GM11168 (cell line): ENCODE data around the gene SSUH2.

ENCODE experiments used
- in situ Hi-C: fragments of 300-500 bp; cut with MboI; formaldehyde crosslinking; loops from one replicate; pipeline ENCODE4 v1.12.0; 2022; ENCODE audit warnings: low sequenced_read_pairs; ENCODE audit not compliant: unreplicated experiment

The SSUH2 gene

DNA sequence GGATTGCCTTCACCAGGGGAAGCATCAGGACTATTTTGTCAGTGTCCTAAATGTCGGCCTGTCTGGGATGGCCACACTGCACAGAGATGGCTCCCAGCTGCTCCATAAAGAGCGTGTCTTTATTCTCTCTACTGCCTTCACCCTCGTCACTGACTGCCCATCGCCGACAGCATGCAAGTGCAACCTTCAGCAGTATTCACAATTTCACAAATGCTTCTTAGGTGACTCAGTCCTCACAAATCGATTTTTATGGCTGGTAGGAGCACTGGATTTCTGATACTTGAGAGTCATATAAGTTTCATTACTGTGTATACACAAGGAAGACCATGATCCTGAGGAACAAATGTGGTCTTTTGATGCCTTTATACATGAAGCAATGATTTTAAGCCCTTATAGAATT lies 1.1 kb upstream of the SSUH2 start:
- in situ Hi-C loops: no loop called here

DNA sequence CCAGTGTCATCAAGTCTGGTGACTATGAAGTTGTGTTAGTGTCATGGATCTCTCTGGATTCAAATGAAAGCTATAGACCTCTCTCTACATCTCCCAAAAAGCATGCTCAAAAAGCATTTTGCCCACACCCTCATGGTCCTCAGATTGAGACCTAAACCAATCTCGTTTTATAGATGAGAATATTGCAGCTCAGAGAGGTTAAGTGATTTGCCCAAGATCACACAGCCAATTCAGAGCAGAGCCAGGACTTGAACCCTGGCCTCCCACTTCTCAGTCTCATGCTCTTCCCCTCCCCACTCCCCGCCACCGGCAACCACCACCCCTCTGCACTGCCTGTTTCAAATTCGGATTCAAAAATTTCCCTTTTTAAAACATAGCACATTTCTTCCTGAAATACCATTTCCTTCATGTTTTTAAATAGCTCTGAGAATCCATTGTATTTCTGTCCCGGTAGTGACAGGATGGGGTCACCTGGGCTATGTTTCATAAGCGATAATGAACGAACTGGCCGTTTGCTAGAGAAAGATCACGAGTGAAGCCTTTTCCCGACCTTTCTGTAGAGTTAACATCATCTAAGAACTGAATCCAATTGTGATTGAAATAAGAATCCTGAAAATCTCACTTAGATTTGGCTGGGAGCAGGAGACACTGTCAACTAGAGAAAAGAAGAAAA lies 769 bp downstream of the SSUH2 start:
- in situ Hi-C loops: no loop called here

DNA sequence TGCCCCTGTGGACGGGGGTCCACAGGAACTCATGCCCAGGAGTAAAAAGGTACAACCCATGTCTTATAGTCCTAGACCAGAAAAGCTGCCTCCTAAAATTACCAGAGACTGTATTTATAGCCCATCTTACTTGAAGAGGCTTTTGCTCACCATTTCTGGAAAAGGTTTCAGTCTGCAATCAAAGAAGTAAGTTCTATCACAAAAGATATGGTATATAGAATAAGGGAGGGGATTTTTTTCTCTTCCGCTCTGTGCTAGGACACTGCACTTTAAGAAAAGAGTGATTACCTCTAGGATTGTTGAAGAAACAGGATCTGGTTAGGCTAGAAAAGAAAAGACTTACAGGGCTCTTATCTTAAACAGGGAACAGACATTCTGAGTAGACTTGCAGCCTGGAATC lies 2.6 kb downstream of the SSUH2 start:
- in situ Hi-C loops: no loop called here

DNA sequence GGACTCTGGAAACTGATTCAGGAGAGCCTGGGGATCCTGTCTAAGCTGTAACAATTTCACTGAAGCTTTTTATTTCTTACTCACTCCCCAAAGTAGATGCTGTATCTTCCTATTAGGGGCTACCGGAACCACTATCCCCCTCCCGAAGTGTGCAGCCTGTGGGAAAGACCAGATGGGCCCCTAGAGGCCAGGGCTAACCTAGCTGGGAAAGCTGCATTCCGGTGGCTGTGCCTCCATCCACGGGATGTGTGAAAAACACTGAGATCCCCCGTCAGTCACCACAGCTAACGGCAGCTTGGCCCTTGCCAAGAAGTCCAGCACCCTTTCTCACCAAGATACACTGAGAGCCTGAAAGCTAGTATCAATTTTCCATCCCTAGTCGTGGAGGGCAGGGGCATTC lies 3.1 kb downstream of the SSUH2 start:
- in situ Hi-C loops: no loop called here

DNA sequence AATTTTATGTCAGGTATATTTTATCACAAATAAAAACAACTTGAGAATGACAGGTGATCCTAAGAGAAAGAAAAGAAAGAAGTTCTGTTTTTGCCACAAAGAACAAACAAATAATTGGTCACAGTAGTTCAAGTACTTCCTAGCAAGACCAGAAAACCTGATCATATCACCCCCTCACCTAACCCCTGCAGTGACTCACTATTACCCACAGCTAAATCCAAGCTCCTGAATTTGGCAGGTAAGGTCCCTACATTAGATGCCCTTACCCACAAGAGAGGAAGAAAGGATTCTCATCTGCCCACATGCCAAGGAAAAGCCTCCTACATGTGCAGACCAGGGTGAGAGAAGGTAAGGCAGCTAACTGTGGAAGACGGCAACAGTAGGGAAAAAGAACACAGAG lies 4.4 kb downstream of the SSUH2 start:
- in situ Hi-C loops: no loop called here

DNA sequence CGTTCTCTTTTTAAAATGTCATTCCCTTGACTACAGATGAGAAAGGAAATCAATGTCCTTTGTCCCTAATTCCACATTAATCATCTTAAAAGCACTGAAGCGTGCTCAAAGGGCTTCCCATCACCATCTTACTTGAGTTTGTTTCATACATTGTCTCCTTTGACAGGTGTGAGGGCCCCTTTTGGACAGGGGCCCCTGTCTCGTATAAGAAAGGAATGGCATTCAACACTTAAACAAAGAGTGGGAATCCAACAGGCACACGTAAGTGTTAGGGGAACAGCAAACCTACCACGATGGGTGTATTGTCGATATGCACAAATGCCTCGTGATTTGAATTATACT lies 5.0 kb downstream of the SSUH2 start:
- in situ Hi-C loops: no loop called here

DNA sequence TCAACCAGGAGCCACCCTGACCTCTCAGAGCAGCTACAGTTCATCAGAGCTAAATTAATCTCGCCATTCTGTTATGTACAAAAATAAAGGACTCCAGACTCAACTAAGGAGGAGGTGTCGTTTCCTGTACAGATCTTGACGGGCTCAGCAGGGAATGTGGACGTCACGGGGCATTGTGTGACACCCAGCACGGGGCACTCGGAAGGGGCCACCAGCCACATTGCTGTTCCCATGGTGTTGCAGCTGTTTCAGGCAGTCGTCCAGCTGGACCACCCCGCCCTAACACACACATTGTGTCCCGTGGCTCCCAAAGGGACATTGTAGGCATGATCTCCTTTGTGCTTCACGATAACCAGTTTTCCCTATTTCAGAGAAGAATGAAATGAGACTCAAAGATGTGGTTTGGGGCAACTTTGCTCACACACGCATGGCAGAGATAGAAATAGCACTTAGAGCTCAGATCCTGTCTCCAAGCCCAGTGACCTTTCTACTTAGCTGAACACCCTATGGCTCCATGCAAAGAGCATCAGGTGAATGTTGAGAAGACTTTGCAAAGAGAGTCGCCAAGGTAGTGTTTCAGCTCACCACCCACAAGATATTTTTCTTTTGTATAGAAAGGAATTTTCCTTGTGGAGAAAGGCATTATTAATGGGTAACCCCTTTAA lies 5.5 kb downstream of the SSUH2 start:
- in situ Hi-C loops: no loop called here

DNA sequence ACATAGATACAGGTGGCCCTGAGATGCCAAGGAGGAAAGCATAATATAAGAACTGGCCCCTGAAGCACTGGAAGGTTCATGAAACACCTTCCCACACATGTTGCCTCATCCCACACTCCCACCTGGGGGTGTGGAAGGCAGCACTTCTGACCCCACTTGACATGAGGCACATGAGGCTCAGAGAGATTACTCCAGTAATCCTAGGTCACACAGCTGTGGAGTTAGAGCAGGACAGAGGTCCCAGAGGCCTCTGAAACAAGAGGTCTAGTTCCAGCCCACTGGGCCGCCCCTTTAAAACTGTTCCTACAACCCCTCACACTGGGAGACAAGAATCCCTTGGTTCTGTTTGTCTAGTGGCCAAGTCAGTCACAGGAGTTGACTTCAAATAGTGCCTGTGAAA lies 7.2 kb downstream of the SSUH2 start:
- in situ Hi-C loops: no loop called here

DNA sequence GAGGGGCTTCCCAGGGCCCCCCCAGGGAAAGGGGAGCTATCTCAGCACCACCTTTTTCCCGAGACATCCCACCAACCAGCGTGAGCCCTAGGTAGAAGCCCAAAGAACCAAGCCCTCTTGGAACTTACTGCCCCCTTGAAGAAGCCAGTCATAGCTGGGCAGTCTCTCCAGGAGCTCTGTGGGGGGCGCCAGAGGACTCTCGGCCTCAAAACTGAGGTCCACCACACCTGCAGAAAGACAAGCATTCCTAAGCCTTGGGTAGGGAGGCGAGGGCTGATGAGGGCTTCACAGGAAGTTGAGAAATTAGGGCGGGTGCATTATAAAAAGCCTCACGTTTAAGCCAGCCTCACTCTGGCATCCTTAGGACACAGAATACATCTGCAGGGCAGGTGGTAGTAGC lies 9.0 kb downstream of the SSUH2 start:
- in situ Hi-C loops: no loop called here

DNA sequence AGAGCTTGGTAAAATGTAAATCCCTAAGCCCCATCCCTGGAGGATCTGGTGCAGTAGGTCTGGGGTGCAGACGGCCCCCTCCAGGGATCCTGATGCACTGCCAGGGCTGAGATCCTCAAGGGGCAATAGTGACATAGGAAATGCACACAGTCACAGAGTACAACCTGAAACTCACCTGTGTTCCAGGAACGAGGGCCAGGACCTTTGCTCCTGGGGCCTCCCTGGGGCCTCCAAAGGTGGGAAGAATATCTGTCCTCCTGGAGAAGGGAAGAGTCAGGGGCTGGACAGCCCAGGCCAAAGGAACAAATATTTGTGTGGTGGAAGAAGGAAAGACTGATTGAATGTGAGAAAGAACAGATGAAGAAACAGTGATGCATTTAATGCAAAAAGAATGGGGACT lies 9.5 kb downstream of the SSUH2 start:
- in situ Hi-C loops: no loop called here

DNA sequence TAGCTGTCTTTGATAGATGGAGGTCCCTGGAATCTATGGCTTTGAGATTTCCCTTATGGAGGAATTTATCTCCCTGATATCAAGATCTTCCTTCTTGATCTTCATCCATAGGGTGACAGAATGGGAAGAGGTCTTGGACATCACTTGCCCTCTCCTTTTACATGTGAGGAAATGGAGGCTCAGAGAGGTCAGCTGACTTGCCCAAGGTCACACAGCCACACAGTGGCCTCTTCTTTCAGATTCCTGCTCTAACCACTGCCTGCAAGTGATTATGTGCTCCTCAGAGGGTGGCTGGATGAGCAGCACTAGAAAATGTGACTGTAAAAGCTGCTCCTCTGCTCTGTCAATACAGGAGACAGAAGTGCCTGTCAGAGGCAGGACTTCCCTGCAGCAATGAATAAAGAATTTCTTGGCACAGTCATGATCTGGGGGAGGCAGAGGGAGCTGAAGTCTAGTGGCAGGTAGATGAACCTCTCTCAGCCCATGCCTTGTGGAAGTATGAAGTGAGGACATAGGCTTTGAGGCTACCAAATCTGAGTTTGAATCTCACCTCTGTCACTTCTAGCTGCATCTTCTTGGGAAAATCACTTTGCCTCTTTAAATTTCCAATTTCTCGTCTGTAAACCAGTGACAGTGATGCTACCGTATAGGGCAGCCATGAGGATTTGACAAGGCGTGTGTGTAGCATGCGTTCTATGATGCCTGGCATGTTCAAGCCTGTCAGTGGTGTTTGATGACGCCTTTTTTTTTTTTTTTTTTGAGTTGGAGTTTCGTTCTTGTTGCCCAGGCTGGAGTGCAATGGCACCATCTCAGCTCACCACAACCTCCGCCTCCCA lies 12.0 kb downstream of the SSUH2 start:
- in situ Hi-C loops: no loop called here

DNA sequence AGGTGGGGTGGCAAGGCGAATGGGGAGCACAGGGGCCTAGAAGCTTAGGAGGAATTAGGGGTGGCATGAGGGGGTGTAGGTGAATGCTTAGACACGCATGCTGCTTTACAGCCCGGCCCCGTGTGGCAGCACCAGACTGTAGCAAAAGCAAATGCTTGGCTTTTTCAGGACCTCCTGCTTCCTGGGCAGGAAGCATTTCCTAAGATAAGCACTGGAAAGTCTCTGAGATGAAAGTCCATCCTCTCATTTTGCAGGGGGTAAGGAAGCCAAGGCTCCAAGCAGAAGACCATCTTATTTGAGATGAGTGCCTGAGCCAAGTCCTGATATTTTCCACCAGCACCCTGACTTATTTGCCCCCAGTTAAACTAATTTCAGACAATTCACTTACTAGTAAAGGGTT lies 12.9 kb downstream of the SSUH2 start:
- in situ Hi-C loops: no loop called here

DNA sequence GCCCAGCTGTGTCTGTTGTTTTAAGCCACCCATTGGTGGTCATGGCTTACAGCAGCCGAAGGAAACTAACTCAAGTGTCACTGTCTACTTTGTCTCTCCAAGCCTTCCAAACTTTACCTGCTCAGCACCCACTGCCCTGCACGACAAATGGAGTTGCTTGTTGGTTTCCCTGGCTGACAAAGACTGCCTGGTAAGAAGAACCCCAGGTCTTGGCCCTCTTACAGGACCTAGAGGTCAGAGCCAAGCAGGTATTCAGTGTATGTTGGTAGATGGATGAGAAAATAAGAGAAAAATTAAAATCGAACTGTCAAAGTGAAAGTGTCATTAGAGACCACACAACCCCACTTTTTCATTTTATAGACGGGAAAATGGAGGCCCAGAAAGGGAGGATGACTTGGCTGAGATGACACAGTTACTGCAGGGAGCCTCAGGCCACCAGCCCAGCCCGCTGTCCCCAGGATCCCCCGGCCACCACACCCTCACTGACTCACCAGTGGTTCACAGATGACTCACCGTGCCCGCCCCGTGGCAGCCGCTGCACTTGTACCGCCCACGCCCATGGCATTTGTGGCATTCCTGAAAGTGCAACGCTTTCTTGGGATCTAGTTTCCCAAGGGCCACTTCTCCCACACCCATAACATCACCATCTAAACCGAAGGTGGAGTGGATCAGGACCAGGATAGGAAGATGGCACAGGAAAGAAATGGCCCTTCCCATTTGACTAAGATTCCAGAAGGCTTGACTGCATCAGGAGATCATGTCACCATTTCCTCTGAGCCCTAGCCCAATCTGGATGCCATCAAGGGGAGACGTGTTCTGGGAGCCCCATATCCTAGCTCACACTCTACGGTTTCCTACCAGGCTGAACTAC lies 15.2 kb downstream of the SSUH2 start:
- in situ Hi-C loops: loop anchor here (10.0 kb wide), 1 partner anchor 185 kb away; no protein-coding TSS in a partner anchor

DNA sequence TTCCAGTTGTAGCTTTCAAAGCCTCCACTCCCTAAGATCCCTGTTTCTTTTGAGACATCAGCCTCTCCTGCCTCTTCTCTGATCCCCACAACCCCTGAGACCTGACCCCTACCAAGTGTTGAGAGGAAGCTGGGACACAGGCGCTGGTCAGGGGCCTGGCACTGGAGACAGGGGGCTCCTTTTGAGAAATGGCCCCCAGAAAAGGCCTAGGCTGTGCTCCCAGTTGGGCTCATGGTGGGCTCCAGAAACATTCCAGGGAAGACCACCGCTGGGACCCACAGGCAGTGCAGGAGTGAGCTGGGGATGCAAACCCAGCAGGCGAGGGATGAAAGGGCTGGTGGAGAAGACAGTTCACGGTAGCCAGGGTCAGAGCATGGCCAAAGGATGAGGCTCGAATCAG lies 16.6 kb downstream of the SSUH2 start:
- in situ Hi-C loops: loop anchor here (10.0 kb wide), 1 partner anchor 183 kb away; no protein-coding TSS in a partner anchor

DNA sequence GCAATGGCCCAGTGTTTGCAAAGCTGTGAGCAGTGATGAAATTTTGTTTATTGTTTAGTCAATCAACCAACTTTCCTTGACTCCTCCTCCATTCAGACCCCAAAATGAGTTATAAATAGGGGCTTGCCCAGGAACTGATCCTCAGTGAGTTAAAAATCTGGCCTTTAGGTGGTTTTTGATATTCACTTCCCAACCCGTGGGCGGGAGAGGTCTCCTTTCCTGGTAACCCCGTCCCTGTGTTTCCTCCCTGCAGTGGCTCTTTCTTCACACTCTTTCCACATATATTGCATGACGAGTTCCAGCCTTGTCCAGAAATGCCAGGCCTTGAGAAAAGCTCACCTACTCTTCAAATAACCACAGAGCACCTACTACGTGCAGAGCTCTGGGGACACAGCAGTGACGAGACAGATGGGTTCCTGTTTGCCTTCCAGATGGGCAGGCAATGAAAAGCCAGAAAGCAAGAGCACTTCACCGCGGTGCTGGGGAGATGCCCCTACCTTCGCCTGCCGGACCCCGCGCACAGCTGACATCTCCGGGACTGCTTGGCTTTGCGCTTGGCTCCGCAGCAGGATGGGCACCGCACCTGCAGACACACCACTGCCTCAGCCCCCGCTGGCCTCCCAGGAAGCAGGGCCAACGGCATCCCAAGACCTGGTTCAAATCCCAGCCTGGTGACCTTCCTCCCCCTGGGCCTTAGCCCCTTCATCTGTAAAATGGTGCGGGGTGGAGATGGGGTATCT lies 17.2 kb downstream of the SSUH2 start:
- in situ Hi-C loops: loop anchor here (10.0 kb wide), 1 partner anchor 183 kb away; no protein-coding TSS in a partner anchor

DNA sequence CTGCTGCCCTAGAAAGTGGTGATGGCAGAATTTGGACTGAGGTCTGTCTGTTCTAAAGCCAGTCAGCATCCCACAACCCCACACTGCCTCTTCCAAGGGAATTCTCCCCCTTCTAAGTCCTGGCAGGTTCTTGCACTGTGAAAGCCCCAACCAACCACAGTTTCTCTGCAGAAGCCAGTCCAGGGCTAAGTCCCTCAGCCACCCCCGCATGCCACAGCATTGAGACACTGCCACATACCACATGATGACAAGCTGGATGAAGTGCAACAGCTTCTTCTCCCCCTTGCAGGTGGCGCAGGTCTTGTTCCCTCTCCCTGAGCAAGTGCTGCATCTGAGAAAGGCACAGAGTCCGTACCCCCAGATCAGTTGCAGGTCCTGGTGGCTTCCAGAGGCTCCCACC lies 18.6 kb downstream of the SSUH2 start:
- in situ Hi-C loops: loop anchor here (10.0 kb wide), 1 partner anchor 181 kb away; no protein-coding TSS in a partner anchor

DNA sequence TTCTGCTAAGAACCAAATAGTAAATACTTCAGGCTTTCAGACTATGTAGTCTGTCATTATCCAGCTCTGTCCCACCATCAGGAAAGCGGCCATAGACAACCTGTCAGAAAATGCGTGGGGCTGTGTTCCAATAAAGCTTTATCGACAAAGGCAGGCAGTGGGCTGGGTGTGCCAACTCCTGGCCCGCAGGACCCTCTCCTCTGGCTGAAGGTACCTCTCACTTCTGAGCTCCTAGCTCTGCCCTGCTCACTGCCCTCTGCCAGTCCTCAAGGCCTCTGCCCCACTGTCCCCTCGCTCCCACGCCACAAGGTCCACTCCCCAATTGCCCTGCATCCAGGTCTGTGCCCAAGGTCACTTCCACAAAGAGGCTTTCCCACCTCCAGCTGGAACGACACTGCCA lies 20.0 kb downstream of the SSUH2 start:
- in situ Hi-C loops: loop anchor here (10.0 kb wide), 1 partner anchor 180 kb away; no protein-coding TSS in a partner anchor

DNA sequence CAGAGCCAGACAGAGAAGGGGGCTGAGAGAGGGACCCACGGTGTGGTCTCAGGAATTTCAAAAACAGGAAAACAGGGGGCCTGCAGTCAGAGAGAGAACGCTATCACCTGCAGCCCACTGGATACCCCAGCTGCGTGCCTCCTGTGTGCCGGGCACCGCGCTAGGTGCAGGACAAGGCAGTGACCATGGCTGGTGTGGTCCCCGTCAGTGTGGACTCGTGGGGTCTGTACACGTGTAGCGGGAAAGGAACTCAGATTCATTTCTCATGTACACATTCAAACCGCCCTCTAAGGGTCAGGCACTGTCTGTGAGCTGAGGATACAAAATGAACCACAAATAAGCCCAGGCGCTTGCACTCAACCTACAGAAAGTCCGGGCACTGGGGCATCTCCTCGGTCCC lies 20.9 kb downstream of the SSUH2 start:
- in situ Hi-C loops: loop anchor here (10.0 kb wide), 1 partner anchor 179 kb away; no protein-coding TSS in a partner anchor
